Measurements from ENCODE around the gene CCL20.

CCL20 gene

GRCh38 chr2:227824711-227825110 lies 11.1 kb downstream of the CCL20 start:
- TF ChIP-seq ZNF704 (tag by site-specific recombination; IDR thresholded peaks at IDR 0.05): no peak
- TF ChIP-seq ZNF148 (tag by site-specific recombination; IDR thresholded peaks at IDR 0.05; ENCODE audit: borderline replicate concordance): no peak
- no peak for TF ChIP-seq ZNF10 (tag by site-specific recombination; IDR thresholded peaks at IDR 0.05)
- TF ChIP-seq ZNF335 (tag by site-specific recombination; conservative IDR thresholded peaks at IDR 0.05): no peak
- TF ChIP-seq ZNF404 (tag by site-specific recombination; IDR thresholded peaks at IDR 0.05): no peak
- no peak for TF ChIP-seq ZFHX2 (tag by site-specific recombination; conservative IDR thresholded peaks at IDR 0.05)
- no peak for TF ChIP-seq ZBTB10 (tag by site-specific recombination; IDR thresholded peaks at IDR 0.05)
- TF ChIP-seq TRIM28 (IDR thresholded peaks at IDR 0.05; ENCODE audit: borderline replicate concordance, low read length): no peak
- no peak for TF ChIP-seq ZBTB49 (tag by site-specific recombination; IDR thresholded peaks at IDR 0.05; ENCODE audit: low read depth)
- TF ChIP-seq ZBTB11 (tag by site-specific recombination; conservative IDR thresholded peaks at IDR 0.05; ENCODE audit: low read depth): no peak
- no peak for TF ChIP-seq ZNF146 (tag by site-specific recombination; IDR thresholded peaks at IDR 0.05)
- no peak for TF ChIP-seq ZNF274 (IDR thresholded peaks at IDR 0.05; ENCODE audit: low read length)
- TF ChIP-seq ZNF274 (tag by site-specific recombination; IDR thresholded peaks at IDR 0.05; ENCODE audit: borderline replicate concordance): no peak
- no peak overlapping the region for H3K4me3 ChIP-seq (ENCODE audit: low read depth, low read length)

More at GRCh38 chr2:227824711-227825110, 11.1 kb downstream of the CCL20 start:
- ChIA-PET CTCF (interaction anchor here (0.7 to 1.0 kb wide), 3 partner anchors 11 to 40 kb away, joined by 3 to 5 read pairs (median 4); partner anchors contain the start of gene CCL20), POLR2A (no interaction called here)
- Histone ChIP-seq H3K9me3 (ENCODE audit: control insufficient read depth, insufficient read depth, low read depth, low read length) (no peaks in the 10 kb centered on the region), H3K36me3 (ENCODE audit: control insufficient read depth in 2 of 2, insufficient read depth in 1 of 2, low read length in 2 of 2) (no peaks in the 10 kb centered on the region), H3K4me1 (ENCODE audit: control insufficient read depth, insufficient read depth, low read length) (no peaks in the 10 kb centered on the region), H3K27ac (ENCODE audit: extremely low read depth, low read depth, low read length) (no peak overlapping the region)
